OCI-LY7 (cell line): Measurements from ENCODE around the gene FRMD3.

ENCODE experiments used
- CTCF ChIP-seq: fragments of 200-600 bp; sonication (generic); conservative IDR thresholded peaks from 2 replicates; pipeline ENCODE4 v1.5.1; 2014; ENCODE audit warnings: mild to moderate bottlenecking, antibody characterized with exemption, low read length, moderate library complexity, mixed read lengths
- EZH2phosphoT487 ChIP-seq: fragments of 200-600 bp; sonication (generic); IDR thresholded peaks from 2 replicates; pipeline ENCODE4 v1.6.1; 2018; ENCODE audit warnings: low read depth, borderline replicate concordance, mild to moderate bottlenecking, mixed run types, antibody characterized with exemption, low read length, moderate library complexity, mixed read lengths

GRCh38 chr9:83283528-83283927 is 254.7 kb downstream of the FRMD3 start:
- TF ChIP-seq CTCF (no peak), EZH2phosphoT487 (no peak)
